ENCODE measurements around the gene DMP1. TPM values are rescaled to one million over a fixed set of nuclear protein-coding genes. Genes with fewer than 3 reads are reported as not detected.
A peak's percentile ranks its signal among the peaks of the same experiment; 100 is the strongest.
"Not testable (repeated sequence)": the region's sequence is repeated elsewhere in the genome, so short reads cannot be mapped to it uniquely, and the experiment has no call there.

The DMP1 gene
- total and polyA plus RNA-seq, 2 of the 13 experiments (the other 11 are each of a cell fraction or from before 2014, with no cell fraction given), result not detected

DNA sequence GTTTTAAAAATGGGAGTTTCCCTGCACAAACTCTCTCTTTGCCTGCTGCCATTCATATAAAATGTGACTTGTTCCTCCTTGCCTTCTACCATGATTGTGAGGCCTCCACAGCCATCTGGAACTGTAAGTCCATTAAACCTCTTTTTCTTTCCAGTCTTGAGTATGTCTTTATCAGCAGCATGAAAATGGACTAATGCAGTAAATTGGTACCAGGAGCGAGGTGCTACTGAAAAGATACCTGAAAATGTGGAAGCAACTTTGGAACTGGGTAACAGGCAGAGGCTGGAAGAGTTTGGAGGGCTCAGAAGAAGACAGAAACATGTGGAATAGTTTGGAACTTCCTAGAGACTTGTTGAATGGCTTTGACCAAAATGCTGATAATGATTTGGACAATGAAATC, 40.9 kb downstream of the DMP1 start:
- H3K27ac ChIP-seq (ENCODE audit: extremely low read length, insufficient read depth, low read length); H3K36me3 ChIP-seq (replicated peaks in 1 of 2; ENCODE audit: control insufficient read depth in 1 of 2, insufficient read depth in 2 of 2, low read length in 2 of 2); H3K79me2 ChIP-seq (ENCODE audit: insufficient read depth, low read length); CTCF ChIA-PET (ENCODE audit: low intra/inter-chr PET ratio, low total read pairs); H3K4me2 ChIP-seq (ENCODE audit: low read depth, low read length); BruUV-seq (replicated peaks); H4K20me1 ChIP-seq (ENCODE audit: insufficient read depth, low read length); H2AFZ ChIP-seq (ENCODE audit: low read length); FAIRE-seq; DNase-seq (ENCODE audit: low spot score); POLR2A ChIA-PET; H3K27me3 ChIP-seq (ENCODE audit: control insufficient read depth in 1 of 2, insufficient read depth in 2 of 2, low read length in 2 of 2); H3K4me3 ChIP-seq (replicated peaks in 1 of 3; ENCODE audit: insufficient read depth in 1 of 3, low read depth in 2 of 3, low read length in 3 of 3); H3K4me1 ChIP-seq (ENCODE audit: insufficient read depth, low read length); H3K9ac ChIP-seq (ENCODE audit: insufficient read depth, low read depth, low read length); intact Hi-C loops (cut with micrococcal nuclease; ENCODE audit: unreplicated experiment); ATAC-seq: not testable (repeated sequence)
- WGBS (ENCODE audit: low lambda C conversion rate), result 0% methylated on average over 1 of the region's 1 CpG
- in situ Hi-C loops (cut with HindIII; ENCODE audit: extremely low pct_ligation_motif_present, low pct_unique_long_range_greater_than_20kb), result loop anchor here (25.0 kb wide), 1 partner anchor 296 kb away; the partner anchor contains the start of gene SPP1
- peaks cover 15% of the 10 kb centered on the region for H3K9me3 ChIP-seq (ENCODE audit: low read length)

DNA sequence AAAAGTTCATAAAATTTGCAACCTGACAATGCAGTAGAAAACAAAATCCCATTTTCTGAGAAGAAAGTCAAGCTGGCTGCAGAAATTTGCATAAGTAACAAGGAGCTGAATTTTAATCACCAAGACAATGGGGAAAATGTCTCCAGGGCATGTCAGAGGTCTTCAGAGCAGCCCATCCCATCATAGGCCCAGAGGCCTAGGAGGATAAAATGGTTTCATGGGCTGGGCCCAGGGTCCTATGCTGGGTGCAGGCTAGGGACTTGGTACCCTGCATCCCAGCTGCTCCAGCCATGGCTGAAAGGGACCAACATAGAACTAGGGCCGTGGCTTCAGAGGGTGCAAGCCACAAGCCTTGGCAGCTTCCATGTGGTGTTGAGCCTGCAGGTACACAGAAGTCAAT, 42.0 kb downstream of the DMP1 start:
- H3K79me2 ChIP-seq (ENCODE audit: insufficient read depth, low read length); H3K27me3 ChIP-seq (ENCODE audit: control insufficient read depth in 1 of 2, insufficient read depth in 2 of 2, low read length in 2 of 2); DNase-seq (ENCODE audit: low spot score); CTCF ChIA-PET (ENCODE audit: low intra/inter-chr PET ratio, low total read pairs); H3K4me2 ChIP-seq (ENCODE audit: low read depth, low read length); H3K27ac ChIP-seq (ENCODE audit: extremely low read length, insufficient read depth, low read length); H3K36me3 ChIP-seq (replicated peaks in 1 of 2; ENCODE audit: control insufficient read depth in 1 of 2, insufficient read depth in 2 of 2, low read length in 2 of 2); BruUV-seq (replicated peaks); intact Hi-C loops (cut with micrococcal nuclease; ENCODE audit: unreplicated experiment); H3K4me1 ChIP-seq (ENCODE audit: insufficient read depth, low read length); H2AFZ ChIP-seq (ENCODE audit: low read length); H3K9ac ChIP-seq (ENCODE audit: insufficient read depth, low read depth, low read length); ATAC-seq; FAIRE-seq; POLR2A ChIA-PET; H3K4me3 ChIP-seq (replicated peaks in 1 of 3; ENCODE audit: insufficient read depth in 1 of 3, low read depth in 2 of 3, low read length in 3 of 3); H4K20me1 ChIP-seq (ENCODE audit: insufficient read depth, low read length): not testable (repeated sequence)
- in situ Hi-C loops (cut with HindIII; ENCODE audit: extremely low pct_ligation_motif_present, low pct_unique_long_range_greater_than_20kb), result loop anchor here (25.0 kb wide), 1 partner anchor 295 kb away; the partner anchor contains the start of gene SPP1
- WGBS (ENCODE audit: low lambda C conversion rate), result no CpG with 5 or more reads among the region's 1 CpG
- peaks cover 16% of the 10 kb centered on the region for H3K9me3 ChIP-seq (ENCODE audit: low read length)

DNA sequence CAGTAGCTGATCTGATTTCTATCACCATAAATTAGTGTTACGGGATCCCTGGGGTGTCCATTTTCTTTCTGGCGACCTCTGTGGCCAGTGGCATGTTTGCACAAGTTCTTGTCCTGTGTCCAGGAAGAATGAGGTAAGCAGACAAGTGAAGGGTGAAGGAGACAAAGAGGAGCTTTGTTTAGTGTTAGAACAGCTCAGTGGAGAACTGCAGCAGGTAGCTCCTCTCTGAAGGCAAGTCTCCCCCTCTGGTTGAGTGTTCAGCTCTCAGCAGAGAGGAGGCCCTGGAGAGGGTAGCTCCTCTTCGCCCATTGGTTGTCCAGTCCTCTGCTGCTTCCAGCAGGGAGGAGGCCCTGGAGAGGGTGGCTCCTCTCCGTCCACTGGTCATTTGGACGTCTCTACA, 47.2 kb downstream of the DMP1 start:
- Histone ChIP-seq H4K20me1 (ENCODE audit: insufficient read depth, low read length) (no peaks in the 10 kb centered on the region), H3K79me2 (ENCODE audit: insufficient read depth, low read length) (no peaks in the 10 kb centered on the region), H3K9ac (ENCODE audit: insufficient read depth, low read depth, low read length) (no peak overlapping the region), H3K27ac (ENCODE audit: extremely low read length, insufficient read depth, low read length) (no peak overlapping the region), H3K27me3 (ENCODE audit: control insufficient read depth in 1 of 2, insufficient read depth in 2 of 2, low read length in 2 of 2) (no peaks in the 10 kb centered on the region), H3K4me3 (replicated peaks in 1 of 3; ENCODE audit: insufficient read depth in 1 of 3, low read depth in 2 of 3, low read length in 3 of 3) (no peak overlapping the region), H3K4me2 (ENCODE audit: low read depth, low read length) (no peak overlapping the region), H3K4me1 (ENCODE audit: insufficient read depth, low read length) (no peaks in the 10 kb centered on the region), H3K36me3 (replicated peaks in 1 of 2; ENCODE audit: control insufficient read depth in 1 of 2, insufficient read depth in 2 of 2, low read length in 2 of 2) (no peaks in the 10 kb centered on the region), H3K9me3 (ENCODE audit: low read length) (peaks cover 24% of the 10 kb centered on the region), H2AFZ (ENCODE audit: low read length) (no peak overlapping the region)
- POLR2A ChIA-PET, result no interaction called here
- FAIRE-seq (no peak), DNase-seq (ENCODE audit: low spot score) (peak; percentile 42), ATAC-seq (peak; percentile 56)
- in situ Hi-C loops (cut with HindIII; ENCODE audit: extremely low pct_ligation_motif_present, low pct_unique_long_range_greater_than_20kb) (loop anchor here (25.0 kb wide), 1 partner anchor 290 kb away; the partner anchor contains the start of gene SPP1), intact Hi-C loops (cut with micrococcal nuclease; ENCODE audit: unreplicated experiment) (no loop called here)
- TF ChIP-seq CHD2 (IDR thresholded peaks at IDR 0.05; ENCODE audit: low read depth, low read length) (no peak), KLF15 (CRISPR knock-in tag; IDR thresholded peaks at IDR 0.05; ENCODE audit: borderline replicate concordance) (no peak), KDM5A (IDR thresholded peaks at IDR 0.05; ENCODE audit: borderline replicate concordance, low read length) (no peak), ZNF570 (CRISPR knock-in tag; IDR thresholded peaks at IDR 0.05; ENCODE audit: borderline replicate concordance) (no peak), ZNF138 (CRISPR knock-in tag; IDR thresholded peaks at IDR 0.05; ENCODE audit: low read depth) (no peak), PPARG (CRISPR knock-in tag; conservative IDR thresholded peaks at IDR 0.05) (no peak), ZNF713 (CRISPR knock-in tag; IDR thresholded peaks at IDR 0.05) (no peak), JUNB (CRISPR knock-in tag; IDR thresholded peaks at IDR 0.05; ENCODE audit: borderline replicate concordance) (no peak), ZNF264 (CRISPR knock-in tag; IDR thresholded peaks at IDR 0.05) (no peak)
- TF ChIP-seq, protein P1, sequence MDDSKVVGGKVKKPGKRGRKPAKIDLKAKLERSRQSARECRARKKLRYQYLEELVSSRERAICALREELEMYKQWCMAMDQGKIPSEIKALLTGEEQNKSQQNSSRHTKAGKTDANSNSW (CRISPR knock-in tag; IDR thresholded peaks at IDR 0.05; ENCODE audit: borderline replicate concordance), result no peak
- TF ChIP-seq, protein P2, sequence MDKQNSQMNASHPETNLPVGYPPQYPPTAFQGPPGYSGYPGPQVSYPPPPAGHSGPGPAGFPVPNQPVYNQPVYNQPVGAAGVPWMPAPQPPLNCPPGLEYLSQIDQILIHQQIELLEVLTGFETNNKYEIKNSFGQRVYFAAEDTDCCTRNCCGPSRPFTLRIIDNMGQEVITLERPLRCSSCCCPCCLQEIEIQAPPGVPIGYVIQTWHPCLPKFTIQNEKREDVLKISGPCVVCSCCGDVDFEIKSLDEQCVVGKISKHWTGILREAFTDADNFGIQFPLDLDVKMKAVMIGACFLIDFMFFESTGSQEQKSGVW (CRISPR knock-in tag; IDR thresholded peaks at IDR 0.05; ENCODE audit: borderline replicate concordance), result no peak
- CTCF ChIA-PET (ENCODE audit: low intra/inter-chr PET ratio, low total read pairs), result no interaction called here
- no TSS peak for BruUV-seq (replicated peaks)
- WGBS (ENCODE audit: low lambda C conversion rate), result 15% methylated on average over 2 of the region's 5 CpGs
